H1 (cell line): ENCODE measurements around the gene SEC14L6. TPM values are rescaled to one million over a fixed set of nuclear protein-coding genes. Genes with fewer than 3 reads are reported as not detected.

Experiments used
- ATF2 ChIP-seq: IDR thresholded peaks from 2 replicates; pipeline ENCODE4 v1.6.1; 2012; ENCODE audit warnings: low read length, inconsistent platforms
- BRCA1 ChIP-seq: IDR thresholded peaks from 2 replicates; pipeline ENCODE4 v1.6.1; 2012; ENCODE audit warnings: low read depth, low read length, improper control_type of control experiment
- CBX5 ChIP-seq: fragments of 300-800, 300-1000 bp; sonication (generic); IDR thresholded peaks from 2 replicates; pipeline ENCODE4 v1.7.1; 2016; ENCODE audit warnings: antibody characterized with exemption, low read length, low read depth
- CEBPB ChIP-seq: IDR thresholded peaks from 2 replicates; pipeline ENCODE4 v1.6.1; 2012; ENCODE audit warnings: low read depth, low read length
- CHD1 ChIP-seq: IDR thresholded peaks from 2 replicates; pipeline ENCODE4 v1.6.1; 2012; ENCODE audit warnings: low read depth, low read length, improper control_type of control experiment
- EZH2 ChIP-seq: fragments of 200-600 bp; sonication (generic); IDR thresholded peaks from 2 replicates; pipeline ENCODE4 v1.7.1; 2012; ENCODE audit warnings: low read depth, mild to moderate bottlenecking, moderate library complexity, low read length, inconsistent platforms; ENCODE audit not compliant: severe bottlenecking
- FOSL1 ChIP-seq: IDR thresholded peaks from 2 replicates; pipeline ENCODE4 v1.6.1; 2011; ENCODE audit warnings: mild to moderate bottlenecking, low read depth, low read length, moderate library complexity; ENCODE audit not compliant: insufficient read depth
- HDAC2 ChIP-seq, 2 experiments: fragments of 300-600 bp in 1 of 2; sonication (generic) in 1 of 2; IDR thresholded peaks; 2 replicates each; pipeline ENCODE4 v1.6.1; 2011 to 2012; ENCODE audit warnings: low read depth in 2 of 2, low read length in 2 of 2, mild to moderate bottlenecking in 2 of 2, moderate library complexity in 2 of 2, borderline replicate concordance in 1 of 2, inconsistent platforms in 1 of 2
- HDAC6 ChIP-seq: IDR thresholded peaks from one replicate; pipeline ENCODE4 v1.7.1; 2012; ENCODE audit warnings: low read depth, mild to moderate bottlenecking, inconsistent platforms, low read length, moderate library complexity
- JUND ChIP-seq: IDR thresholded peaks from 2 replicates; pipeline ENCODE4 v1.6.1; 2011; ENCODE audit warnings: mild to moderate bottlenecking, improper control_type of control experiment, low read length
- KDM4A ChIP-seq: IDR thresholded peaks from one replicate; pipeline ENCODE4 v1.7.1; 2012; ENCODE audit warnings: low read depth, mild to moderate bottlenecking, moderate library complexity, low read length, inconsistent platforms; ENCODE audit not compliant: severe bottlenecking
- KDM5A ChIP-seq: fragments of 200-600 bp; IDR thresholded peaks from 2 replicates; pipeline ENCODE4 v1.7.1; 2012; ENCODE audit warnings: mild to moderate bottlenecking, low read length, inconsistent platforms, mixed read lengths
- NRF1 ChIP-seq: IDR thresholded peaks from 2 replicates; pipeline ENCODE4 v1.6.1; 2011; ENCODE audit warnings: mild to moderate bottlenecking, low read depth, low read length, improper control_type of control experiment
- PHF8 ChIP-seq: fragments of 200-600 bp; sonication (generic); conservative IDR thresholded peaks from 2 replicates; pipeline ENCODE4 v1.7.1; 2012; ENCODE audit warnings: low read depth, mild to moderate bottlenecking, inconsistent platforms, low read length, moderate library complexity
- POLR2A ChIP-seq, 2 experiments: IDR thresholded peaks; 1 replicate in 1 of 2; 2 replicates in 1 of 2; pipeline ENCODE4 v1.6.1; 2011; ENCODE audit warnings: low read depth in 2 of 2, low read length in 2 of 2, mild to moderate bottlenecking in 2 of 2; ENCODE audit errors: control extremely low read depth in 1 of 2
- RBBP5 ChIP-seq: IDR thresholded peaks from 2 replicates; pipeline ENCODE4 v1.7.1; 2012; ENCODE audit warnings: low read depth, mild to moderate bottlenecking, inconsistent platforms, low read length, moderate library complexity, borderline replicate concordance
- RXRA ChIP-seq: IDR thresholded peaks from 2 replicates; pipeline ENCODE4 v1.6.1; 2011; ENCODE audit warnings: low read depth, mild to moderate bottlenecking, low read length, moderate library complexity; ENCODE audit not compliant: insufficient read depth
- SAP30 ChIP-seq: fragments of 300-600 bp; sonication (generic); IDR thresholded peaks from 2 replicates; pipeline ENCODE4 v1.7.1; 2012; ENCODE audit warnings: low read length, moderate library complexity, mild to moderate bottlenecking, inconsistent platforms; ENCODE audit not compliant: insufficient read depth, insufficient replicate concordance
- SRF ChIP-seq: IDR thresholded peaks from 2 replicates; pipeline ENCODE4 v1.6.1; 2011; ENCODE audit warnings: mild to moderate bottlenecking, low read depth, low read length, moderate library complexity
- TAF1 ChIP-seq: IDR thresholded peaks from 2 replicates; pipeline ENCODE4 v1.6.1; 2011; ENCODE audit warnings: mild to moderate bottlenecking, low read depth, low read length
- USF2 ChIP-seq: IDR thresholded peaks from 2 replicates; pipeline ENCODE4 v1.6.1; 2011; ENCODE audit warnings: low read length, improper control_type of control experiment
- polyA plus RNA-seq, 7 experiments: library from polyadenylated mRNA; depleted of rRNA in 3 of 7; stranded (reverse) in 5 of 7; unstranded in 2 of 7; fragments of >200 nt in 5 of 7; fragments of 200-250 nt in 2 of 7; gene quantifications; 1 replicate in 5 of 7; 2 replicates in 1 of 7; 4 replicates in 1 of 7; pipeline versions ENCODE4 v1.2.1 to v1.2.3, GENCODE V29; 2011 to 2013; ENCODE audit warnings: missing spikeins in 2 of 7, mixed read lengths in 2 of 7
- total RNA-seq: library from RNA; stranded (reverse); fragmentation: NEBNext Ultra II Directional; extraction: Animal tissue kit (Norgen Biotek cat#: 25700); gene quantifications from 2 replicates; pipeline ENCODE4 v1.2.1, GENCODE V29; 2021

SEC14L6 gene
- total and polyA plus RNA-seq, 2 of the 8 experiments (the other 6 are each of a cell fraction or from before 2014, with no cell fraction given), result 0.63 to 2.1 TPM

- TF ChIP-seq ATF2, result peak; percentile 93; the same call in 1 of the 2 replicates
- no peak; a peak in 1 of 4 replicates for TF ChIP-seq HDAC2 (IDR thresholded peaks at IDR 0.05; ENCODE audit: borderline replicate concordance in 1 of 2, low read depth in 2 of 2, low read length in 2 of 2)
- no peak for TF ChIP-seq FOSL1
- peak; percentile 77 for TF ChIP-seq TAF1
- 0 out of 2 replicates have a peak, but pooled peaks have one; percentile 21 for TF ChIP-seq JUND
- TF ChIP-seq POLR2A (IDR thresholded peaks at IDR 0.05; ENCODE audit: control extremely low read depth in 1 of 2, low read depth in 2 of 2, low read length in 2 of 2), result peak; percentile 55 to 71; a peak in 2 of 3 replicates
- TF ChIP-seq RXRA, result no peak
- TF ChIP-seq PHF8, result peak; percentile 74
- TF ChIP-seq SAP30, result peak; percentile 66
- TF ChIP-seq BRCA1, result no peak
- no peak for TF ChIP-seq CEBPB
- TF ChIP-seq CBX5, result no peak
- TF ChIP-seq RBBP5, result no peak
- TF ChIP-seq NRF1, result no peak
- TF ChIP-seq CHD1, result no peak
- 0 out of 2 replicates have a peak, but pooled peaks have one; percentile 28 for TF ChIP-seq SRF
- TF ChIP-seq KDM5A, result no peak
- peak; percentile 54; the same call in 1 of the 2 replicates for TF ChIP-seq USF2
- no peak for TF ChIP-seq KDM4A
- no peak for TF ChIP-seq EZH2
- TF ChIP-seq HDAC6, result no peak
Observed at GRCh38 chr22:30591588-30592359, 45.2 kb upstream of the SEC14L6 start, which contains the start of gene PES1 (continued).
